ENCODE data around the gene ZNF716.
"Not testable (repeated sequence)": the region's sequence is repeated elsewhere in the genome, so short reads cannot be mapped to it uniquely, and the experiment has no call there.

The ZNF716 gene

GRCh38 chr7:57449904-57450303 is at the start of gene ZNF716:
ZNF716 (plus strand) TSS chr7:57450177; CDS start chr7:57450289, 112 bp downstream.
- no peak for DNase-seq (ENCODE audit: low read depth in 2 of 2)

- DNase-seq (ENCODE audit: low read depth in 2 of 2), result no peak
Observed at GRCh38 chr7:57400531-57401155, 49.3 kb upstream of the ZNF716 start.

- not testable (repeated sequence) for DNase-seq (ENCODE audit: low read depth in 2 of 2)
Observed at GRCh38 chr7:57403051-57403450, 46.9 kb upstream of the ZNF716 start.

- no peak for DNase-seq (ENCODE audit: low read depth in 2 of 2)
Observed at GRCh38 chr7:57403601-57404342, 46.2 kb upstream of the ZNF716 start.

- no peak for DNase-seq (ENCODE audit: low read depth in 2 of 2)
Observed at GRCh38 chr7:57404343-57404966, 45.5 kb upstream of the ZNF716 start.

- no peak for DNase-seq (ENCODE audit: low read depth in 2 of 2)
Observed at GRCh38 chr7:57404967-57405421, 45.0 kb upstream of the ZNF716 start.

GRCh38 chr7:57407125-57407524 is 42.9 kb upstream of the ZNF716 start:
- DNase-seq (ENCODE audit: low read depth in 2 of 2), result no peak

- no peak for DNase-seq (ENCODE audit: low read depth in 2 of 2)
Observed at GRCh38 chr7:57412168-57412567, 37.8 kb upstream of the ZNF716 start.

- no peak for DNase-seq (ENCODE audit: low read depth in 2 of 2)
Observed at GRCh38 chr7:57412618-57413017, 37.4 kb upstream of the ZNF716 start.

GRCh38 chr7:57413529-57414398 is 36.2 kb upstream of the ZNF716 start:
- DNase-seq (ENCODE audit: low read depth in 2 of 2), result no peak

- no peak for DNase-seq (ENCODE audit: low read depth in 2 of 2)
Observed at GRCh38 chr7:57414415-57414814, 35.6 kb upstream of the ZNF716 start.

GRCh38 chr7:57414852-57415251 is 35.1 kb upstream of the ZNF716 start:
- no peak for DNase-seq (ENCODE audit: low read depth in 2 of 2)

- no peak for DNase-seq (ENCODE audit: low read depth in 2 of 2)
Observed at GRCh38 chr7:57415326-57415725, 34.7 kb upstream of the ZNF716 start.

- no peak for DNase-seq (ENCODE audit: low read depth in 2 of 2)
Observed at GRCh38 chr7:57415730-57416129, 34.2 kb upstream of the ZNF716 start.

- no peak for DNase-seq (ENCODE audit: low read depth in 2 of 2)
Observed at GRCh38 chr7:57416601-57417358, 33.2 kb upstream of the ZNF716 start.

- no peak for DNase-seq (ENCODE audit: low read depth in 2 of 2)
Observed at GRCh38 chr7:57417736-57418135, 32.2 kb upstream of the ZNF716 start.

- DNase-seq (ENCODE audit: low read depth in 2 of 2), result no peak
Observed at GRCh38 chr7:57423768-57424167, 26.2 kb upstream of the ZNF716 start.

- no peak for DNase-seq (ENCODE audit: low read depth in 2 of 2)
Observed at GRCh38 chr7:57424515-57425238, 25.3 kb upstream of the ZNF716 start.

- no peak for DNase-seq (ENCODE audit: low read depth in 2 of 2)
Observed at GRCh38 chr7:57425239-57425944, 24.6 kb upstream of the ZNF716 start.

Data from stimulated activated CD8-positive, alpha-beta memory T cell treated with anti-CD3 and anti-CD28 coated beads, Interleukin-2, amount 100 ng/mL, for 1 hour (primary cell).